Sigmoid colon (tissue), 7 donors: ENCODE results near the gene SLC39A6. TPM values are rescaled to one million over a fixed set of nuclear protein-coding genes. Genes with fewer than 3 reads are reported as not detected.

Source experiments
- DNase-seq: peaks from one replicate; pipeline ENCODE4 v3.0.0-alpha.2; 2019
- H3K27ac ChIP-seq, 4 donors: fragments of 200-600 bp; sonication (generic); one replicate each; pipeline ENCODE4 v1.5.1; 2016 to 2019; ENCODE audit warnings: mild to moderate bottlenecking in 1 of 4
- H3K27me3 ChIP-seq, 3 donors: fragments of 200-600 bp; sonication (generic); one replicate each; pipeline ENCODE4 v1.5.1; 2019; ENCODE audit warnings: mild to moderate bottlenecking in 1 of 3
- H3K36me3 ChIP-seq, 4 donors: fragments of 200-600 bp; sonication (generic); one replicate each; pipeline ENCODE4 v1.5.1; 2016 to 2019
- H3K4me1 ChIP-seq, 4 donors: fragments of 200-600 bp; sonication (generic); one replicate each; pipeline ENCODE4 v1.5.1; 2017 to 2019
- H3K4me3 ChIP-seq, 4 donors: fragments of 200-600 bp; sonication (generic); one replicate each; pipeline ENCODE4 v1.5.1; 2017 to 2019; ENCODE audit warnings: mild to moderate bottlenecking in 2 of 4, moderate library complexity in 1 of 4
- H3K9me3 ChIP-seq, 4 donors: fragments of 200-600 bp in 3 of 4; sonication (generic) in 3 of 4; one replicate each; pipeline versions ENCODE4 v1.5.1 to v1.6.1; 2013 to 2019
- EP300 ChIP-seq, 4 donors: sonication (generic); formaldehyde crosslinking; IDR thresholded peaks; one replicate each; pipeline ENCODE4 v1.6.1; 2017; ENCODE audit warnings: antibody characterized with exemption in 4 of 4
- POLR2A ChIP-seq, 2 donors: fragments of 450-650 bp; IDR thresholded peaks; one replicate each; pipeline ENCODE4 v1.6.1; 2016; ENCODE audit warnings: antibody characterized with exemption in 2 of 2, mild to moderate bottlenecking in 2 of 2, moderate library complexity in 2 of 2
- POLR2AphosphoS5 ChIP-seq, 4 donors: sonication (generic); formaldehyde crosslinking; IDR thresholded peaks; one replicate each; pipeline ENCODE4 v1.6.1; 2017; ENCODE audit warnings: antibody characterized with exemption in 4 of 4
- WGBS, 2 donors: extraction: QIAGEN DNeasy Blood & Tissue Kit; methylation state at CpG; one replicate each; pipeline ENCODE4 v1.1.7; 2013; 5-methylcytosine and 5-hydroxymethylcytosine counted together
- intact Hi-C: fragments of 100-400 bp; cut with DNase I; formaldehyde crosslinking; loops from one replicate; pipeline ENCODE4 v1.15.1; 2023
- polyA plus RNA-seq, 3 donors: library from polyadenylated mRNA; stranded (reverse); fragments of 200-250 nt; gene quantifications; one replicate each; pipeline ENCODE4 v1.2.3, GENCODE V29; 2013
- total RNA-seq, 4 donors: library from RNA; depleted of rRNA; stranded (reverse); fragments of >200 nt; gene quantifications; one replicate each; pipeline ENCODE4 v1.1.0, GENCODE V29; 2016
- TF ChIP-seq, protein P1 (sequence below), 4 experiments: fragments of 450-650 bp in 3 of 4; fragments of 200-600 bp in 1 of 4; IDR thresholded peaks; one replicate each; pipeline ENCODE4 v1.5.1; 2016 to 2019; ENCODE audit warnings: antibody characterized with exemption in 4 of 4, mild to moderate bottlenecking in 3 of 4, moderate library complexity in 2 of 4
- donor health status: healthy with polysubstance abuse.
- donor health status: Bipolar disorder and iron deficiency.
- donor health status: healthy.

Gene SLC39A6, protein sequence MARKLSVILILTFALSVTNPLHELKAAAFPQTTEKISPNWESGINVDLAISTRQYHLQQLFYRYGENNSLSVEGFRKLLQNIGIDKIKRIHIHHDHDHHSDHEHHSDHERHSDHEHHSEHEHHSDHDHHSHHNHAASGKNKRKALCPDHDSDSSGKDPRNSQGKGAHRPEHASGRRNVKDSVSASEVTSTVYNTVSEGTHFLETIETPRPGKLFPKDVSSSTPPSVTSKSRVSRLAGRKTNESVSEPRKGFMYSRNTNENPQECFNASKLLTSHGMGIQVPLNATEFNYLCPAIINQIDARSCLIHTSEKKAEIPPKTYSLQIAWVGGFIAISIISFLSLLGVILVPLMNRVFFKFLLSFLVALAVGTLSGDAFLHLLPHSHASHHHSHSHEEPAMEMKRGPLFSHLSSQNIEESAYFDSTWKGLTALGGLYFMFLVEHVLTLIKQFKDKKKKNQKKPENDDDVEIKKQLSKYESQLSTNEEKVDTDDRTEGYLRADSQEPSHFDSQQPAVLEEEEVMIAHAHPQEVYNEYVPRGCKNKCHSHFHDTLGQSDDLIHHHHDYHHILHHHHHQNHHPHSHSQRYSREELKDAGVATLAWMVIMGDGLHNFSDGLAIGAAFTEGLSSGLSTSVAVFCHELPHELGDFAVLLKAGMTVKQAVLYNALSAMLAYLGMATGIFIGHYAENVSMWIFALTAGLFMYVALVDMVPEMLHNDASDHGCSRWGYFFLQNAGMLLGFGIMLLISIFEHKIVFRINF
- total RNA-seq, result 10 to 100 TPM; 28.1 to 34.6 (median 31.8) TPM
- 10 to 100 TPM in 1 of 3 donors, 1 to 10 TPM in 2; 1.8 to 13.5 (median 3.0) TPM for polyA plus RNA-seq

DNA sequence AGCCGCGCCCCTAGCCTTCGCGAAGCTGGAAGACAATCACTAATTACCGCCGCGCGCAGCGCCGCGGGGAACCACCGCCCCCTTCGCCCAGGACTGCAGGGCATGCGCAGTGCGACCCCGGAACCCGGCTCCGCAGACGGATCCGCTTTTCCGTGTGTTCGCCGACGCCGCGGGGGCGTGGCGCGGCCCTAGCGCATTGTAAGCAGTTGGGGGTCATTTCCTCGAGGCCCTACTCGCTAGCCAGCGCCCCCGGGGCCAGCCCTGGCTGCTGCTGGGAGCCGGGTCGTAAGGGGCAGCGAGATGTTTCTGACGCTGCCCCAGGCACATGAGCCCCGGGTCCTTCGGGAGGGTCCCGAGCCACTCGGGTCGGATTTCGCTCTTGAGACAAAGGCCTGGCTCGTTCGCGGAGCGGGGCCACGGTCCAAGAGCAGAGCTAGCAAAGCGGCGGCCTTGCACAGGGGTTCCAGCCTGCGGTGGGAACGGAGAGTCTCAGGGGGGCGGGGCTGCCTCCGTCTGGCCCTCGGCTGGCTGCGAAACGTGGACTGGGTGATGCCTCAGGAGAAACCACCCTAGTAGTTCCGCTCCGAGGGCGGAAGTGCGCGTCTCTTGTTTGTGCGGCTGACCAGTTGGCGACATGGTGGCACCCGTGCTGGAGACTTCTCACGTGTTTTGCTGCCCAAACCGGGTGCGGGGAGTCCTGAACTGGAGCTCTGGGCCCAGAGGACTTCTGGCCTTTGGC, at the start of gene SLC39A6, which contains the start of gene ELP2:
TSS of gene SLC39A6 (minus strand) at position 41 of the 739 bp plus-strand sequence. CDS start 2,333 bp downstream, outside the sequence.
TSS of gene ELP2 (plus strand) at position 600 of the 739 bp plus-strand sequence. CDS start at position 635, 35 bp downstream.
- peak in 1 of 4 donors; percentile 52 for TF ChIP-seq EP300 (IDR thresholded peaks at IDR 0.05)
- TF ChIP-seq, protein P1, sequence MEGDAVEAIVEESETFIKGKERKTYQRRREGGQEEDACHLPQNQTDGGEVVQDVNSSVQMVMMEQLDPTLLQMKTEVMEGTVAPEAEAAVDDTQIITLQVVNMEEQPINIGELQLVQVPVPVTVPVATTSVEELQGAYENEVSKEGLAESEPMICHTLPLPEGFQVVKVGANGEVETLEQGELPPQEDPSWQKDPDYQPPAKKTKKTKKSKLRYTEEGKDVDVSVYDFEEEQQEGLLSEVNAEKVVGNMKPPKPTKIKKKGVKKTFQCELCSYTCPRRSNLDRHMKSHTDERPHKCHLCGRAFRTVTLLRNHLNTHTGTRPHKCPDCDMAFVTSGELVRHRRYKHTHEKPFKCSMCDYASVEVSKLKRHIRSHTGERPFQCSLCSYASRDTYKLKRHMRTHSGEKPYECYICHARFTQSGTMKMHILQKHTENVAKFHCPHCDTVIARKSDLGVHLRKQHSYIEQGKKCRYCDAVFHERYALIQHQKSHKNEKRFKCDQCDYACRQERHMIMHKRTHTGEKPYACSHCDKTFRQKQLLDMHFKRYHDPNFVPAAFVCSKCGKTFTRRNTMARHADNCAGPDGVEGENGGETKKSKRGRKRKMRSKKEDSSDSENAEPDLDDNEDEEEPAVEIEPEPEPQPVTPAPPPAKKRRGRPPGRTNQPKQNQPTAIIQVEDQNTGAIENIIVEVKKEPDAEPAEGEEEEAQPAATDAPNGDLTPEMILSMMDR (IDR thresholded peaks at IDR 0.05), result no peak
- TF ChIP-seq POLR2A (IDR thresholded peaks at IDR 0.05), result peak; percentile 32 to 34
- peak; percentile 74 to 90 (median 86) for TF ChIP-seq POLR2AphosphoS5 (IDR thresholded peaks at IDR 0.05)
- Histone ChIP-seq H3K9me3 (no peaks in the 10 kb centered on the region), H3K36me3 (peaks cover 0 to 7% (median 0%) of the 10 kb centered on the region in 4 donors), H3K4me1 (peaks cover 6 to 40% (median 30%) of the 10 kb centered on the region in 4 donors), H3K4me3 (peak within 1 kb of the TSS; percentile 68 to 89 (median 74)), H3K27ac (peak within 1 kb of the TSS; percentile 96 to 99 (median 98)), H3K27me3 (no peaks in the 10 kb centered on the region)
- 0% methylated on average over 69 of the region's 69 CpGs for WGBS, 2 donors
- peak; percentile 98 for DNase-seq
- intact Hi-C loops, result loop anchor here (1.0 to 5.0 kb wide), 4 partner anchors 48 to 632 kb away; partner anchors contain the start of genes INO80C, RMP24 and RPRD1A

DNA sequence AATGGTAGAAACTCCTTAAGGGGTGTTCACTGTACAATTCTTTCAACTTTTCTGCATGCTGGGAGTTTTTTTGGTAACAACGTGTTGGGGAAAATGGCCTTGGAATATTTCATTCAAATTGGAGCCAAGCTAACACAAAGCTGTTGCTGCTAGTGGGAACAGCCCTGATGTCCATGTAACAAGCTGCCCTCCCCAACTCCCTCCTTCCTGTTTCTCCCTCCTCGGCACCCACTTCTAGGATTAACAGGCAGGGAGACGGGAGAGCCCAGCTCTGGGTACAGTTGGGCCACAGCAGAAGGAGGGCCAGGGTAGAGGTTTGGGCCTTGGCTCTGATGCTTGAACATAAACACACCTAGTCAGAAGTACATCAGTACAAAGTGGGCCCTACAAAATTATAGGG, 48.8 kb upstream of the SLC39A6 start:
- TF ChIP-seq, protein P1 (IDR thresholded peaks at IDR 0.05), result no peak
- TF ChIP-seq EP300 (IDR thresholded peaks at IDR 0.05) (no peak), POLR2A (IDR thresholded peaks at IDR 0.05) (no peak), POLR2AphosphoS5 (IDR thresholded peaks at IDR 0.05) (no peak)
- WGBS, 2 donors, result 93 to 95% methylated on average over 3 of the region's 3 CpGs
- H3K36me3 ChIP-seq, result peaks cover 0 to 47% (median 19%) of the 10 kb centered on the region in 4 donors
- no peak overlapping the region for H3K27ac ChIP-seq
- intact Hi-C loops, result loop anchor here (5.0 kb wide), 1 partner anchor 46 kb away; no protein-coding TSS in a partner anchor
- H3K4me1 ChIP-seq, result peaks cover 0 to 15% (median 13%) of the 10 kb centered on the region in 4 donors
- H3K9me3 ChIP-seq, result no peaks in the 10 kb centered on the region
- H3K27me3 ChIP-seq, result no peaks in the 10 kb centered on the region
- no peak for DNase-seq
- H3K4me3 ChIP-seq, result no peak overlapping the region

DNA sequence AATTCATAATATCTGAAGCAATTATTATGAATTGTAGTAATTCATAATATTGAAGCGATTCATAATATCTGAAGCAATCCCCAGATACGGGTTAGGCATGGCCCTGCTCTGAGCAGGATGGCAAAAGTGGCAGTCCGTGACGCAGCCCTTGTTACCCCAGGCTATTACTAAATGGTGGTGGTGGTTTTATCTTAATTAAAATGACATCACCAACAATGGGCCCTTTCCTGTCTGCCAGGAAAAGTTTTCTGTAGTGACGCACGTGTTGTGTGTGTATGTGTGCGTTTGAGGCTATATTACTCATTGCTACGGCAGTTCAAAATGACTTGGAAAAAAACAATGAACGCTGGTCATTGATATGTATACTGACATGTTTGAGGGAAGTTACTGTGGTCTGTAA, 47.6 kb upstream of the SLC39A6 start:
- H3K4me3 ChIP-seq, result no peak overlapping the region
- 90 to 95% methylated on average over 9 of the region's 9 CpGs for whole genome bisulfite sequencing, 2 donors
- H3K27ac ChIP-seq, result no peak overlapping the region
- TF ChIP-seq, protein P1 (IDR thresholded peaks at IDR 0.05), result no peak
- TF ChIP-seq POLR2AphosphoS5 (IDR thresholded peaks at IDR 0.05) (no peak), POLR2A (IDR thresholded peaks at IDR 0.05) (no peak), EP300 (IDR thresholded peaks at IDR 0.05) (no peak)
- intact Hi-C loops, result loop anchor here (5.0 kb wide), 1 partner anchor 44 kb away; no protein-coding TSS in a partner anchor
- H3K9me3 ChIP-seq, result no peaks in the 10 kb centered on the region
- H3K36me3 ChIP-seq, result peaks cover 0 to 59% (median 21%) of the 10 kb centered on the region in 4 donors
- no peak for DNase-seq
- H3K27me3 ChIP-seq, result no peaks in the 10 kb centered on the region
- H3K4me1 ChIP-seq, result peaks cover 0 to 15% (median 13%) of the 10 kb centered on the region in 4 donors

DNA sequence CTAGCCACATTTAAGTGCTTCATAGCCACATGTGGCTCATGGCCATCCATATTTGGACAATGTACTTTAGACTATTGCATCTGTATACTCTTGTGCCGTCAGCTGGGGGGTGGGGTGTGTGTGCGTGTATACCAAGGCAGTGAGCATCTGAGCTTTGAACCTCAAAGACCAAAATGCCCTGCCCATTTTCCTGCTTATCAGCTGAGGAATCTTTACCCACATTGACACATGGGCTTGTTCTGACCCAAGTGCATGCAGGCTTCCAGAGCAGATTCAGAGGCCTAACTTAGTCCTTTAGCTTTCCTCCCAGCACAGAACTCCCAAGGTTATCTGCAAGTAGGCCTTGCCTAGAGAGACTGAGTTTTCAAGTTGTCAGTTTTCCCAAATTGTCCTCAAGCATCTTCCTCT, 47.0 kb upstream of the SLC39A6 start:
- peaks cover 0 to 15% (median 13%) of the 10 kb centered on the region in 4 donors for H3K4me1 ChIP-seq
- no peak overlapping the region for H3K4me3 ChIP-seq
- no peaks in the 10 kb centered on the region for H3K9me3 ChIP-seq
- TF ChIP-seq POLR2AphosphoS5 (IDR thresholded peaks at IDR 0.05), result no peak
- no peak for DNase-seq
- no peaks in the 10 kb centered on the region for H3K27me3 ChIP-seq
- H3K36me3 ChIP-seq, result peaks cover 0 to 65% (median 24%) of the 10 kb centered on the region in 4 donors
- H3K27ac ChIP-seq, result no peak overlapping the region
- WGBS, 2 donors, result 19 to 67% methylated on average over 2 of the region's 2 CpGs
- intact Hi-C loops, result loop anchor here (5.0 kb wide), 1 partner anchor 44 kb away; no protein-coding TSS in a partner anchor
